HG02763 (cell line): Measurements from ENCODE around the gene MLC1.
"Not testable (repeated sequence)": the region's sequence is repeated elsewhere in the genome, so short reads cannot be mapped to it uniquely, and the experiment has no call there.

ENCODE experiments used
- ATAC-seq: cut with Tn5 transposase; IDR thresholded peaks from one replicate; pipeline ENCODE4 v1.9.1; 2021; ENCODE audit warnings: mild to moderate bottlenecking, moderate library complexity; ENCODE audit not compliant: unreplicated experiment

The MLC1 gene

DNA sequence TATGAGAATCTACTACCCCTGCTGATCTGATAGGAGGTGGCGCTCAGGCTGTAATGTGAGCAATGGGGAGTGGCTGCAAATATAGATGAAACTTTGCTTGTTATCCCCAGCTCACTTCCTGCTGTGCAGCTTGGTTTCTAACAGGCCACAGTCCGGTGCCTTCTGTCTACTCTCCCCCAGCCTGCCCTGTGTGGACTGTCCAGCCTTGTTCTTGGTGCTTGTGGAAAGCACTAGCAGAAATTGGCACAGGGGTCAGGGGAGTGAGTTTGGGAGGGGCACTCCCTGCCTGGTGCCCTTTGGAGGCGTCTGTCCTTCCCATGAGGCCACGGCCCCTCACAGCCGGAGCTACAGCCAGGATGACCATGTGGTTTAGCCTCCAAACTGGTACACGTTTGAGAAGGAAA is 18.9 kb upstream of the MLC1 start:
- no peak for ATAC-seq

DNA sequence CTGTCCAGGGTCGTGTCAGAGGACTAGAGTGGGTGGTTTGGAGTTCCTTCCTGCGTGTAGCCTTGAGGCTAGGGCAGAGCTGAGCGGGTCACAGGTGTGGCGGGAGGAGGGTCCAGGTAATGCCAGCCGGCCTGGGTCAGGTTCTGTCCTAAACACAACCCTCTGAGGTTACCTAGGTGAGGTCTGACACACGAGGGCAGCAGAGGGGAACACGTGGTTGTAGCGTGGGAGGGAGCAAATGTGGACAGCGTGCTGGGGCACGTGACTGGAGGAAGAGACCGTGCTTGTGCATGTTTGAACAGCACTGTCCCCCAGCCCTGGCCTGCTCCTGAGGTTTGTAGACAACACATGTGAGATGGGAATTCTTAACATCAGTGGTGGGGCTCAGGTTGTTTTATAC is 17.7 kb upstream of the MLC1 start:
- no peak for ATAC-seq

DNA sequence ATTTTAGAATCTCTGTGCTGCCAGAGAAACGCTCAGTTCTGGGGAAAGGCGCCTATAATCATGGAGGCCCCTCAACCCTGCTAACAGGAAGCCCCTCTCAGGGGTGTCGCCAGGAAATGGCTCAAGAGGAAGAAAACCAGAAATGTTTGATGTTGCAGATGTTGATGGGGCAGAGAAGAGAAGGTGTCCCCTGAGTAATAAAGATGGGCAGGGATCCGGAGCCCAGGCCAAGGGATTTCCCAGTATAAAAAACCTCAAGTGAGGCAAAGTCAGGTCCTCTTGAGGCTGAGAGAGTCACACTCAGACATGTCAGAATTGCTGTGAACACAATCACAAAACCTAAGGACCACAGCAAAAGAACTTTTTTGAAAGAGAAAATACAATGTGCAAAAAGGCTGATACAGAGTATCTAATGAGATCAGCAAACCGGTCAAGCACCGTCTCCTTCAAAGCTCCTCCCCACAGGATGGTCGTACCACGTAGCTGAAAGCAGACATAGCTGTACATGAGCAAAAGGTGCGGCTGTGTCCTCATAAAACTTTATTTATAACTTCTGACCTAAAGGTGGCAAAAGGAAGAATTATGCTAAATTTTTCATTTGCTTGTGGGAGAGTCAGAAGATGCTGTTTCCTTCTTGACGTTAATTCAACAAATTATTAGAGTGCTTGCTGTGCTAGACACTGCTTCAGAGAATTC is 16.8 kb upstream of the MLC1 start:
- ATAC-seq = no peak

DNA sequence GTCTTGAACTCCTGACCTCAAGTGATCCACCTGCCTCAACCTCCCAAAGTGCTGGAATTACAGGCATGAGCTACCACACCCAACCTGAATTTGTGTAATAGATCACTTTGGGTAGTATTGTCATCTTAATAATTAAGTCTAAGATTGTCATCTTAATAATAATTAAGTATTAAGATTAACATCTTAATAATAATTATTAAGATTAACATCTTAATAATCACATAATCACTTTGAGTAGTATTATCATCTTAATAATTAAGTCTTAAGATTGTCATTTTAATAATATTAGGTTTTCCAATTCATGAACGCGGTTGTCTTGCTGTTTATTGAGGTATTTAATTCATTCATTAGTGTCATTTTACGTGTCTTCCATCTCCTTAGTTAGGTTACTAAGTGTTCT is 12.8 kb upstream of the MLC1 start:
- no peak for ATAC-seq

DNA sequence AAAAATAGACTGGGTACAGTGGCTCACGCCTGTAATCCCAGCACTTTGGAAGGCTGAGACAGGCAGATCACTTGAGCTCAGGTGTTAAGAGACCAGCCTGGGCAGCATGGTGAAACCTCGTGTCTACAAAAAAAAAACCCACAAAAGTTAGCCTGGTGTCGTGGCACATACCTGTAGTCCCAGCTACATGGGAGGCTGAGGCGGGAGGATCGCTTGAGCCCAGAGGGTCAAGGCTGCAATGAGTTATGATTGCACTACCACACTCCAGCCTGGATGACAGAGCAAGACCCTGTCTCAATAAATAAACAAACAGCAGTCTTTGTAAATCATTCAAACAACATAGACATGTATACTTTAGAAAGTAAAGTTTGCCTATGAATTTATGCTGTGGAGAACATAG is 7.1 kb upstream of the MLC1 start:
- ATAC-seq = no peak

- ATAC-seq = no peak
These were observed 6.0 kb upstream of the MLC1 start for GRCh38 chr22:50091092-50091768.

DNA sequence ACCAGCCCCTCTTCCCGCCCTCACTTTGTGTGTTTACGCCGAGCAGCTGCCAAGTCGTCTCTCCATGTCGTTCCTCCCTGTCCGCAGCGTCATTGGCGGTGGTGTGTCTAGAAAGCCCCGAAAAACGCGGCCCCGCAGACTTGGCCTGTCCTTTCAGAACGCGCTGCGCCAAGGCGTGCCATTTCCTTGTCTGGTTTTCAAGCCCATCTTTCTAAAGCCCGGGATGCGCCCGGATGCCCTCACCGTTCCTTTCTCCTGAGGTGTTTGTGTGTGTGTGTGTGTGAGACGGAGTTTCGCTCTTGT is 5.1 kb upstream of the MLC1 start:
- ATAC-seq = no peak

DNA sequence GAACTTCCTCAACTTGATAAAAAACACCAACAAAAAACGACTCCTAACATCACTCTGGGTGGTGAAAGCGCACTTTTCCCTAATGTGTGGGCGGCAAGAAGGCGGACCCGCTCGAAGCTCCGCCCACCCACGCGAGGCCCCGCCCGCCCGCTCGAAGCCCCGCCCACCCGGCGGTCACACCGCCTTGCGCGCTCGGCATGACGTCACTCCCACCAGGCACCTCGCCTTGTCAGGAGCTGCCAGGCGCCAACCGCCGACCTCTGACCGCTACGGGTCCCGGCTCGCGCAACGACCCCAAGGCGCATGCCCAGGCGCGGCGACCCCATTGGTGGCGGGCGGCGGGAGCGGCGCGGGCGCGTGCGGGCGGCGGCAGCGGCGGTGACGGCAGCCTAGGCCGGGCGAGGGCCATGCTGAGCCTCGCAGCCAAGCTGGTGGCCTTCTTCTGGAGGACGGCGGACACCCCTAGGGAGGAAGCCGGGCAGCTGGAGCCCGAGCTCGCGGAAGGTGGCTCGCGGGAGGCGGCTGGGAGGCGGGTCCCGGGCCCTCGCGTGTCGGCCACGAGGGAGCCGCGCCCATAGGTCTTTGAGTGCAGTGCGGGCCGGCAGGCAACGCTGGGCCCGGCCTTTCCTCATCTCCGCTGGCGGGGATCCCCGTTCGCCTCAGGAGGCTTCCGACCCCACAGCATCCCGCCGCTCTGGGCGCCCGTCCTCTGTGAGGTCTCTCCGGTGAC is 4.6 kb upstream of the MLC1 start, which contains the start of gene MOV10L1:
TSS of gene MOV10L1 (plus strand) at position 325 of the 730 bp plus-strand sequence. CDS start at position 408, 83 bp downstream.
- no peak for ATAC-seq

DNA sequence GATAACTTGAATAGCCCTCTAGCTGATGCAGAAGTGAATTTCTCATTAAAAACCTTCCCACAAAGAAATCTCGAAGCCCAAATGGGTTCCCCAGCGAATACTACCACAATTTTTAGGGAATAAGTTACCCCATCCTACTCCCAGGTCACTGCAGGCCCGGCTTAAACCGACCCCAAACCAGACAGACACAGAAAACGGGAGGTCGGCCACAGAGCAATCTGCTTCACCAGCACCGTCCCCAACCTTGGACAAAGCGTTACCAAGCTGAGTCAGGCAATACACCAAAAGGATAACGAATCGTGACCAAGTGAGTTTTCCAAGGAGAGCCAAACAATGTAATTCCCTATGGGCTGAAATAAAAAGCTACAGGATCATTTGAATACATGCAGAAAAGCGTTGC is 4.0 kb upstream of the MLC1 start:
- no peak for ATAC-seq

DNA sequence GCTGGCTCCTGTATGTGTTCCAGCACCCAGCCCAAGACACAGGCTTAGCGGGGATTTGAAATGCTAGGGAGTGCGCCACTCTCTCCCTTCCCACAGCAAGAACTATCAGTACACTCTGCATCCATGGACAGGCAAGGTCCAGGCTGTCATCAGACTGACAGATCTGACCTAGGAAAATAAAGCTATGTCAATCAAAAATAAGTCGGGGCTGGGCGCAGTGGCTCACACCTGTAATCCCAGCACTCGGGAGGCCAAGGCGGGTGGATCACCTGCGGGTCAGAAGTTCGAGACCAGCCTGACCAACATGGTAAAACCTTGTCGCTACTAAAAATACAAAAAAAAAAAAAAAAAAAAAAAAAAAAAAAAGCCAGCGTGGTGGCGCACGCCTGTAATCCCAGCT is 2.9 kb upstream of the MLC1 start:
- ATAC-seq = no peak

DNA sequence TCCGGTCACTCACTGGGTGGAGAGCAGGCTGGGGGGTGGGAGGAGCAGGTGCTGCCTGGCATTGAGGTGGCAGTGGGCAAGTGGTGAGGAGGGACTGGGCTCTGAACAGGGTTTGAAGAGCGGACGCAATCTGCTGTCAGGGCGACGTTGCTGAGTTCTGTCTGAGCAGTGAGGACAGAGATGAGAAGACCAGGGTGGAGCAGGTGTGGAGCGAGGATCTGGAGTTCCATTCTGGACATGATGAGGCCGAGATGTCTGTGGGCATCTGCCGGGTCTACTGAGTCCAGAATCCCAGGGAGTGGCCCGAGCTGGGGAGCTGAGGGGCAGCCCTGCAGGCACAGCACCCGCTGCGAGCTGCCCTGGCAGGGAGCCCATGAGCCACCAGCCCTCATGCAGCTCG is 2.4 kb upstream of the MLC1 start:
- no peak for ATAC-seq

- not testable (repeated sequence) for ATAC-seq
These were observed 1.7 kb upstream of the MLC1 start for GRCh38 chr22:50086975-50087374.

- ATAC-seq = no peak
These were observed 1.3 kb upstream of the MLC1 start for GRCh38 chr22:50086526-50086925.

DNA sequence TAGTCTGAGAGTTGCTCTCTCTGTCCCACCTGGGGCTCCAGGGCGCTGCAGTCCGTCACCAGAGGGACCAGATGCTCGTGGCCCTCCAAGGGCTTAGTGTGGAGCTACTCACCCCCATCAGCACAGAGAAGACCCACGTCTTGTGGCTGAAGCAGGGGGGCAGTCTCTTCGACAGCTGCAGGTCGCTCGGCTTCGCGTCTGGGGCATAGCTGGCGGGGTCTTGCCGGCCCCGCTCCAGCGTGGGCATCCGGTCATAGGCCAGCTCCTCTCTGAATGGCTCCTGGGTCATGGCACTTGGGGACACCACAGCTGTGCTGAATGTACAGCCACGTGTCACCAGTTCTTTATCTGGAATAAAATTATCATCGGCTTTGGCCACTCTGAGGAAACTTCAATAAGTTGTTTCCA is 608 bp downstream of the MLC1 start:
- no peak for ATAC-seq

DNA sequence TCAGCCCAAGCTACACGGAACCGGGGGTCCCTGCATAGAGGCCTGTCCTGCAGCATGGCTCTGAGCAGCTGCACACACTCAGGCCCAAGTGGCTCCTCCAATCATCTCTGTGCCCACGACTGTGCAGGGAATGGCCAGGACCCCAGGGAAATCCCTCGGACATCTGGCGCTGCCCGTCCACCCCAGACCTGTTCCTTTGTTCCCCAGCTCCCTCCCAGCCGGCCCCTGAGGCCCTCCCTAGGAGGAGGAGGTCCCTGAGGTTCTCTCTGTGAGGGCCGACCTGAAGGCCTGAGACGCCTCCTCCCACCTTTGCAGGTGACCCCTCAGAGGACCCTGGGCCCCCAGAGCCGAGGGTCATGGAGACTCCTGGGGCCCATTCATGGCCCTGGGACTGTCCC is 1.1 kb downstream of the MLC1 start:
- ATAC-seq = no peak

GRCh38 chr22:50083462-50084079 is 1.7 kb downstream of the MLC1 start:
- no peak for ATAC-seq

DNA sequence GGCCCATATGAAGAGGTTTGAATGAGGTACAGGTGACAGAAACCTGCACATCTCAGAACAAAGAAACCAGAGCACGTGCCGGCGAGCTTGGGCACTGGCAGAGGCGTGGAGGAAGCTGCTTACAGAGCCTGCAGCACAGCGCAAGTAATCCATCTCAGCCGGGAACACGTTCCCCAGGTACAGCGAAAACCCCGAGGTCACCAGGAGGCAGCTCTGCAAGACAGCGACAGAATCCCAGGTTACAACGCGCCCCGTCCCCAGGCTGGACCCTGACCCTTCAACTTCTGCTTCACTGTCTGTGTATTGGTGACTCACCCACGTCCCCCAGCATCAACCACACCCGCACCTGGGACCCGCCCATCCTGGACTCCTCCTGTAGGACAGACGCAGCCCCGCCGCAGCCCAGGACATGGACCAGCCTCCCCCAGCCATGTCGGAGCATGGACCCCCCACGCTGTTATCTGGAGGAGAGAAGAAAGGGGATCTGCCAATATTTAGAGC is 2.2 kb downstream of the MLC1 start:
- ATAC-seq = no peak

DNA sequence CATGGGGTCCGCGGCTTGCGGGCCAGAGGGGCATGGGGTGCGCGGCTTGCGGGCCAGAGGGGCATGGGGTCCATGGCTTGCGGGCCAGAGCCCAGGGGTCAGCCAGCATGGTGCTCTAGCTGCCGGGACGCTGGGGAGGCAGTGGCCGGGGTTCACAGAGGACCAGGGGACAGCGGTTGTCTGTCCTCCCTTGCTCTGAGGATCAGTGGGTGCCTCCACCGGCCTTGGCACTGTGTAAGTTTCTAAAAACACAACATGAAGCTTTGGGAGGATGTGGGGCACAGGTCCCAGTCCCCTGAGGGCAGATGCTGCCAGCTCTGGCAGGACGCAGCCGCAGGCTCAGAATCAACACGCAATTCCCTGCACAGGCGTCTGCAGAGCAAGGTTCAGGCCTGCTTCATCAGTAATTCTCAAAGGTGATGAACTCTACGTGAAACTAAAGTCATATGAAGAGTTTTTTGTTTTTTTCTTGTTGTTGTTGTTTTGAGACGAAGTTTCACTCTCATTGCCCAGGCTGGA is 3.0 kb downstream of the MLC1 start:
- ATAC-seq = no peak

DNA sequence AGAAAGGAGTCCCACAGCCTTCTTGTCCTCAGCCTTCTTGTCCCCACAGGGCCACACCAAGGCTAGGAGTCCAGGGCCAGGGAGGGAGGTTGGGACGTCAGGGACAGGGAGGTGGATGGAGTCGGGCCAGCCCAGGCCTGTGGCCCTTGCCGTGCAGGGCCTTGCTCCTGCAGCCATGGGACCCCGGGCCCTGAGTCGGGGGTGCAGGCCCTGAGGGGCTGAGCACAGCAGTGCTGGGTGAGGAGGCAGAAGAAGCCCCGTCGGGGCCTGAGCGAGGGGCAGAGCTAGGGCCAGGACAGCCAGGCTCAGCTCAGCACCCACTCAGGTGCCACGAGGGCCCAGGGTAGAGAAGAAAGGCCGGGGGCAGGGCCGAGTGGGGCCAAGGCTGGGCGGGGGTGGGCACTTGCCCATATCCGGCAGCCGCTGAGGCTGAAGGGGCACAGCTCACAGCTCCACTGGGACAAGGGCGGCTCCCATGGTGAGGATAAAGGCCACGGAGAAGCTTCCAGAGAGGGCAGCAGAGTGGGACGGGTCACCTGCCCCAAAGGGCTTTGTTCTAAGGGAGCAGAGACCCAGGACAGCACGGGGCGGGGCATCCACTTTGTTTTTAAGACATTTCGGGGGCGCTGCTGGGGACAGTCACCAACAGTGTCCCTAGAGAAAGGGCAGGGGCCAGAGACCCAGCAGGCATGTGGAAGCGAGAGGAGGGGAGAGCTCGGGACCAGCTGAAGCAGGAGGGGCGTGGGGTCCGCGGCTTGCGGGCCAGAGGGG is 3.6 kb downstream of the MLC1 start:
- ATAC-seq = no peak

DNA sequence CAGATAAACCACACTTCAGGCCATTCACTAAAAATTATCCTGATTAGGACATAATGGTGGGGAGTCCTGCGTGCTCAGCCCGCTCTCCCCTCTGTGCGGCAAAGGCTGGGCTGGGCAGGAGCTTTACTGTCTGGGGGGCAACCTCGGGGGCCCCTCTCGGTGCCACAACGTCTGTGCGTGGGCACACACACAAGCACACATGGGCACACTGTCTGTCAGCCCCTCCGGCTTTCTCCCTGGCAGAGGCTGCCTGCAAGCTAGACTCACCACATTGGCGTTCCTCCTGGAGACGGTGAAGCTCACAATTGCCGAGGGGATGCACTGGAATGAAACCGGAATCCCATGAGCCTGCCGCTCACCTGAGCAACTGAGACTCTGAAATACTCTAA is 5.2 kb downstream of the MLC1 start:
- ATAC-seq = no peak

GRCh38 chr22:50078761-50079160 is 6.5 kb downstream of the MLC1 start:
- ATAC-seq = no peak
